ENCODE data around the gene KDM5B. TPM values are rescaled to one million over a fixed set of nuclear protein-coding genes. Genes with fewer than 3 reads are reported as not detected.
"Not testable (repeated sequence)": the region's sequence is repeated elsewhere in the genome, so short reads cannot be mapped to it uniquely, and the experiment has no call there.

KDM5B gene
- polyA plus RNA-seq, 1 experiment = 79.1 TPM

GRCh38 chr1:202796670-202797069 is 11.6 kb downstream of the KDM5B start:
- Histone ChIP-seq H3K9me3 (ENCODE audit: control insufficient read depth, insufficient read depth, low read length) (no peaks in the 10 kb centered on the region), H3K4me3 (ENCODE audit: low read depth, low read length) (no peak overlapping the region), H3K27me3 (ENCODE audit: control insufficient read depth, insufficient read depth, low read length) (no peaks in the 10 kb centered on the region), H3K27ac (ENCODE audit: low read depth, low read length) (no peak overlapping the region)
- no peak for TF ChIP-seq CTCF (IDR thresholded peaks at IDR 0.05; ENCODE audit: low read depth, low read length)
- ChIA-PET POLR2A (interaction anchor here (1.2 kb wide), 1 partner anchor 14 kb away, joined by 3 read pairs; the partner anchor contains the start of gene PCAT6), CTCF (no interaction called here)
- DNase-seq (ENCODE audit: low read depth, low spot score) = no peak

- CTCF ChIA-PET; H3K27ac ChIP-seq (ENCODE audit: low read depth, low read length); DNase-seq (ENCODE audit: low read depth, low spot score); POLR2A ChIA-PET; H3K27me3 ChIP-seq (ENCODE audit: control insufficient read depth, insufficient read depth, low read length); H3K4me3 ChIP-seq (ENCODE audit: low read depth, low read length); H3K9me3 ChIP-seq (ENCODE audit: control insufficient read depth, insufficient read depth, low read length): not testable (repeated sequence)
Measured at GRCh38 chr1:202794931-202795330, 13.3 kb downstream of the KDM5B start.

GRCh38 chr1:202794051-202794740 is 14.0 kb downstream of the KDM5B start:
- Histone ChIP-seq H3K9me3 (ENCODE audit: control insufficient read depth, insufficient read depth, low read length) (no peaks in the 10 kb centered on the region), H3K27me3 (ENCODE audit: control insufficient read depth, insufficient read depth, low read length) (no peaks in the 10 kb centered on the region), H3K27ac (ENCODE audit: low read depth, low read length) (no peak overlapping the region), H3K4me3 (ENCODE audit: low read depth, low read length) (no peak overlapping the region)
- ChIA-PET POLR2A (no interaction called here), CTCF (no interaction called here)
- no peak for TF ChIP-seq CTCF (IDR thresholded peaks at IDR 0.05; ENCODE audit: low read depth, low read length)
- no peak for DNase-seq (ENCODE audit: low read depth, low spot score)

GRCh38 chr1:202791077-202791747 is 17.0 kb downstream of the KDM5B start:
- Histone ChIP-seq H3K9me3 (ENCODE audit: control insufficient read depth, insufficient read depth, low read length) (no peaks in the 10 kb centered on the region), H3K27me3 (ENCODE audit: control insufficient read depth, insufficient read depth, low read length) (no peaks in the 10 kb centered on the region), H3K27ac (ENCODE audit: low read depth, low read length) (no peak overlapping the region), H3K4me3 (ENCODE audit: low read depth, low read length) (no peak overlapping the region)
- no peak for DNase-seq (ENCODE audit: low read depth, low spot score)
- ChIA-PET POLR2A (no interaction called here), CTCF (no interaction called here)
- TF ChIP-seq CTCF (IDR thresholded peaks at IDR 0.05; ENCODE audit: low read depth, low read length) = no peak

- no peak for TF ChIP-seq CTCF (IDR thresholded peaks at IDR 0.05; ENCODE audit: low read depth, low read length)
- no peak for DNase-seq (ENCODE audit: low read depth, low spot score)
- CTCF ChIA-PET = no interaction called here
Measured at GRCh38 chr1:202788800-202789199, 19.4 kb downstream of the KDM5B start.

More at GRCh38 chr1:202788800-202789199, 19.4 kb downstream of the KDM5B start:
- no peak overlapping the region for H3K4me3 ChIP-seq (ENCODE audit: low read depth, low read length)
- H3K27ac ChIP-seq (ENCODE audit: low read depth, low read length) = no peak overlapping the region
- H3K9me3 ChIP-seq (ENCODE audit: control insufficient read depth, insufficient read depth, low read length) = no peaks in the 10 kb centered on the region
- POLR2A ChIA-PET = no interaction called here
- no peaks in the 10 kb centered on the region for H3K27me3 ChIP-seq (ENCODE audit: control insufficient read depth, insufficient read depth, low read length)

All from AG04450 (cell line).